ENCODE data around the gene KIF11. TPM values are rescaled to one million over a fixed set of nuclear protein-coding genes. Genes with fewer than 3 reads are reported as not detected.
"Not testable (repeated sequence)": the region's sequence is repeated elsewhere in the genome, so short reads cannot be mapped to it uniquely, and the experiment has no call there.

The KIF11 gene
- polyA plus RNA-seq, 2 of the 4 experiments (the other 2 are of a cell fraction), result 32.5 to 38.7 TPM

DNA sequence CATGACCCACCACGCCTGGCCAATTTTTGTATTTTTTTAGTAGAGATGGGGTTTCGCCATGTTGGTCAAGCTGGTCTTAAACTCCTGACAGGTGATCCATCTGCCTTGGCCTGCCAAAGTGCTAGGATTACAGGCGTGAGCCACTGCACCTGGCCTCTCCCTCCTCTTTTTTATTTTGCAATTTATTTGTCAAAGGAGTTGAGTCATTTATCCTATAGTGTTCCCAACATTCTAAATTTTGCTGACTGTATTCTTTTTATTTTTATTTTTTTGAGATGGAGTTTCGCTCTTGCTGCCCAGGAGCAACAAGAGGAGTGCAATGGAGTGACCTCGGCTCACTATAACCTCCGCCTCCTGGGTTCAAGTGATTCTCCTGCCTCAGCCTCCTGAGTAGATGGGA is 10.6 kb upstream of the KIF11 start:
- H3K4me2 ChIP-seq; POLR2A ChIA-PET; DNase-seq (ENCODE audit: low read depth in 1 of 2, low spot score in 1 of 2); H3K4me1 ChIP-seq; FAIRE-seq; H3K4me3 ChIP-seq; H3K27ac ChIP-seq; H3K9me3 ChIP-seq; ATAC-seq: not testable (repeated sequence)
- 93% methylated on average over 6 of the region's 6 CpGs for WGBS (ENCODE audit: missing lambda C conversion rate)
- CTCF ChIA-PET, result interaction anchor here (1.0 to 2.7 kb wide), 4 partner anchors 8 to 65 kb away, joined by 3 to 10 read pairs (median 4); no protein-coding TSS in a partner anchor
- peak; percentile 74 for TF ChIP-seq MAFK (IDR thresholded peaks at IDR 0.05; ENCODE audit: partially characterized antibody)

DNA sequence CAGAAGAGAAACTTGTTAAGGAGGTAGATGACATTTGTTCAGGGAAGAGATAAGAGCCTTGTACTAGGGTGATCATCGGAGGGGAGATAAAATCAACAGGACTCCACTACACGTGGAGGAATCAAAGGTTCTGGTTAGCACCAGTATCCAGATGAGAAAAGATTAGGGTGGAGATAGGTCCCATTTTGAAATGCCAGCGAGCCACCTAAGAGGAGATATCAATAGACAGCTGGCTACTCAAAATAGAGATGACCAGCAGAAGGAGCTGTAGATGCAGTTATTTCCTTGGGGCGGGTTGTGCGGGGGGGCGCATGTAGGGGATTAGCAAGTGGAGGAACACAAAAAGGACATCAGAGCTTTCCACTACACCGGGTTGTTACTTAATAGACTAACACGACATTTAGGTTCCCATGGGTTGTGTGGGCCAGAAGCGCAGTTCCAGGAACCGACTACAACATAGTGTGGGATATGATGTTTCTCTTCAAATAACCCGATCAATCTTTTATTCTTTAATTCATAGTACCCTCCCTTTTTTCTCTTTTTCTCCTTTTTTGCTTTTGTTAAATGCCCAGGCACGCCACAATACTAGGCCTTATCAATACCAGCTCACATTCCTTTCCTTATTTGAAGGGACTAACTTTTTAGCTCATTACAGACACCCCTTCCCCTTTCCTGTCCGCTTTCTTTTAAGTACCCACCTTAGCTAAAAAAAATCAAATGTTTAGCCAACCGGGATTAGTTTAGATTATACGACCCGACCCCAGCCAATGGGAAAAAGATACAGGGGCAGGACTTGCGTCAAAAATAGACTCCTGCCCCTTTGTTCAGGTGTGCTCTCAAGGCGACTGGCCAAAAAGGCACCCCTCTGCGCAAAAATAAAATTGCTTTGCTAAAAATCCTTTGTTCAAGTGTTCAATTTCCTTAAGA is 2.0 kb upstream of the KIF11 start:
- ATAC-seq (peak; percentile 57 to 58), FAIRE-seq (no peak), DNase-seq (ENCODE audit: low read depth in 1 of 2, low spot score in 1 of 2) (peak; percentile 49 to 77)
- WGBS (ENCODE audit: missing lambda C conversion rate), result 14% methylated on average over 19 of the region's 19 CpGs
- TF ChIP-seq, protein P1, sequence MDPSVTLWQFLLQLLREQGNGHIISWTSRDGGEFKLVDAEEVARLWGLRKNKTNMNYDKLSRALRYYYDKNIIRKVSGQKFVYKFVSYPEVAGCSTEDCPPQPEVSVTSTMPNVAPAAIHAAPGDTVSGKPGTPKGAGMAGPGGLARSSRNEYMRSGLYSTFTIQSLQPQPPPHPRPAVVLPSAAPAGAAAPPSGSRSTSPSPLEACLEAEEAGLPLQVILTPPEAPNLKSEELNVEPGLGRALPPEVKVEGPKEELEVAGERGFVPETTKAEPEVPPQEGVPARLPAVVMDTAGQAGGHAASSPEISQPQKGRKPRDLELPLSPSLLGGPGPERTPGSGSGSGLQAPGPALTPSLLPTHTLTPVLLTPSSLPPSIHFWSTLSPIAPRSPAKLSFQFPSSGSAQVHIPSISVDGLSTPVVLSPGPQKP (IDR thresholded peaks at IDR 0.05; ENCODE audit: low read depth, low read length), result no peak
- TF ChIP-seq, protein P2, sequence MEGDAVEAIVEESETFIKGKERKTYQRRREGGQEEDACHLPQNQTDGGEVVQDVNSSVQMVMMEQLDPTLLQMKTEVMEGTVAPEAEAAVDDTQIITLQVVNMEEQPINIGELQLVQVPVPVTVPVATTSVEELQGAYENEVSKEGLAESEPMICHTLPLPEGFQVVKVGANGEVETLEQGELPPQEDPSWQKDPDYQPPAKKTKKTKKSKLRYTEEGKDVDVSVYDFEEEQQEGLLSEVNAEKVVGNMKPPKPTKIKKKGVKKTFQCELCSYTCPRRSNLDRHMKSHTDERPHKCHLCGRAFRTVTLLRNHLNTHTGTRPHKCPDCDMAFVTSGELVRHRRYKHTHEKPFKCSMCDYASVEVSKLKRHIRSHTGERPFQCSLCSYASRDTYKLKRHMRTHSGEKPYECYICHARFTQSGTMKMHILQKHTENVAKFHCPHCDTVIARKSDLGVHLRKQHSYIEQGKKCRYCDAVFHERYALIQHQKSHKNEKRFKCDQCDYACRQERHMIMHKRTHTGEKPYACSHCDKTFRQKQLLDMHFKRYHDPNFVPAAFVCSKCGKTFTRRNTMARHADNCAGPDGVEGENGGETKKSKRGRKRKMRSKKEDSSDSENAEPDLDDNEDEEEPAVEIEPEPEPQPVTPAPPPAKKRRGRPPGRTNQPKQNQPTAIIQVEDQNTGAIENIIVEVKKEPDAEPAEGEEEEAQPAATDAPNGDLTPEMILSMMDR (IDR thresholded peaks at IDR 0.05), result peak; percentile 63
- TF ChIP-seq SMC3 (IDR thresholded peaks at IDR 0.05) (peak; percentile 64), RAD21 (conservative IDR thresholded peaks at IDR 0.05 in 1 of 2, IDR thresholded peaks at IDR 0.05 in 1 of 2) (peak; percentile 51 to 65), FOSB (CRISPR knock-in tag; IDR thresholded peaks at IDR 0.05) (0 out of 2 replicates have a peak, but pooled peaks have one; percentile 40), JUNB (IDR thresholded peaks at IDR 0.05) (no peak), KDM5A (IDR thresholded peaks at IDR 0.05) (no peak), TFCP2L1 (CRISPR knock-in tag; IDR thresholded peaks at IDR 0.05) (no peak), MAZ (IDR thresholded peaks at IDR 0.05; ENCODE audit: borderline replicate concordance, low read depth, low read length) (peak; percentile 77; the same call in 1 of the 2 replicates), CHD4 (IDR thresholded peaks at IDR 0.05; ENCODE audit: borderline replicate concordance) (no peak), HOXA7 (CRISPR knock-in tag; IDR thresholded peaks at IDR 0.05) (0 out of 2 replicates have a peak, but pooled peaks have one; percentile 49), ZSCAN20 (CRISPR knock-in tag; IDR thresholded peaks at IDR 0.05) (no peak), FOXS1 (CRISPR knock-in tag; IDR thresholded peaks at IDR 0.05) (no peak)
- Histone ChIP-seq H3K4me2 (peak overlapping the region; percentile 86), H3K4me3 (peak overlapping the region; percentile 63), H3K4me1 (peaks cover 22% of the 10 kb centered on the region), H3K9me3 (no peaks in the 10 kb centered on the region), H3K27ac (peak overlapping the region; percentile 95 to 96)
- ChIA-PET POLR2A (interaction anchor here (0.6 to 2.9 kb wide), 12 partner anchors 11 to 706 kb away, joined by 3 to 32 read pairs (median 4); partner anchors contain the start of genes EXOC6, HHEX and IDE), CTCF (interaction anchor here (0.6 to 2.1 kb wide), 31 partner anchors 10 to 921 kb away, joined by 3 to 19 read pairs (median 4); partner anchors contain the start of genes HHEX and IDE)

DNA sequence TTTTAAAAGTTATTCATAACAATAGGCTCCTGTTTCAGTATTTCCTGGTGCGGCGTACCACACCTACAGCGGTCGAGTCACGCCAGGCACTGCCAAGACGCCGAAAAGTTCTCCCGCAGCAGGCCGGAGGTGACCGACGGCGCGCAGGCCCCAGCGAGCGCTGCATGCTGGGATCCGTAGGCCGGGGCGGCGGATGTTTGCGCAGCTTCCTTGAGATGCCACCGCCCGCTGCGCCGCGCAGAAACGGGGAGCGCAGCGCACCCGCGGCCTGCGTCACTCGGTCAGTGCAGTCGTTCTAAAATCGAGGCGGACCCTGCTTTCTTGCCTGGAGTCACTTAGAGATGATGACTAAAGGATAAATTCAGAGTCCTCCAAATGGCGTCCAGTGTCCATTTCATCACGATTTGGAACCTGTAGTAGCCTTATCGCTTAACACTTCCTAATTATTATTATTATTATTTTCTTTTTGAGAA is 1.3 kb upstream of the KIF11 start:
- ATAC-seq, result peak; percentile 88 to 90
- Histone ChIP-seq H3K4me1 (peaks cover 22% of the 10 kb centered on the region), H3K4me3 (peak overlapping the region; percentile 63), H3K4me2 (peak overlapping the region; percentile 86), H3K9me3 (no peaks in the 10 kb centered on the region), H3K27ac (peak overlapping the region; percentile 95 to 96)
- TF ChIP-seq, protein P3, sequence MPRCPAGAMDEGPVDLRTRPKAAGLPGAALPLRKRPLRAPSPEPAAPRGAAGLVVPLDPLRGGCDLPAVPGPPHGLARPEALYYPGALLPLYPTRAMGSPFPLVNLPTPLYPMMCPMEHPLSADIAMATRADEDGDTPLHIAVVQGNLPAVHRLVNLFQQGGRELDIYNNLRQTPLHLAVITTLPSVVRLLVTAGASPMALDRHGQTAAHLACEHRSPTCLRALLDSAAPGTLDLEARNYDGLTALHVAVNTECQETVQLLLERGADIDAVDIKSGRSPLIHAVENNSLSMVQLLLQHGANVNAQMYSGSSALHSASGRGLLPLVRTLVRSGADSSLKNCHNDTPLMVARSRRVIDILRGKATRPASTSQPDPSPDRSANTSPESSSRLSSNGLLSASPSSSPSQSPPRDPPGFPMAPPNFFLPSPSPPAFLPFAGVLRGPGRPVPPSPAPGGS (IDR thresholded peaks at IDR 0.05), result peak; percentile 55; the same call in 1 of the 3 replicates
- peak; percentile 37 for TF ChIP-seq MAFK (IDR thresholded peaks at IDR 0.05; ENCODE audit: partially characterized antibody)
- TF ChIP-seq, protein P4, sequence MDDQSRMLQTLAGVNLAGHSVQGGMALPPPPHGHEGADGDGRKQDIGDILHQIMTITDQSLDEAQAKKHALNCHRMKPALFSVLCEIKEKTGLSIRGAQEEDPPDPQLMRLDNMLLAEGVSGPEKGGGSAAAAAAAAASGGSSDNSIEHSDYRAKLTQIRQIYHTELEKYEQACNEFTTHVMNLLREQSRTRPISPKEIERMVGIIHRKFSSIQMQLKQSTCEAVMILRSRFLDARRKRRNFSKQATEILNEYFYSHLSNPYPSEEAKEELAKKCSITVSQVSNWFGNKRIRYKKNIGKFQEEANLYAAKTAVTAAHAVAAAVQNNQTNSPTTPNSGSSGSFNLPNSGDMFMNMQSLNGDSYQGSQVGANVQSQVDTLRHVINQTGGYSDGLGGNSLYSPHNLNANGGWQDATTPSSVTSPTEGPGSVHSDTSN (IDR thresholded peaks at IDR 0.05), result no peak
- peak; percentile 69 for TF ChIP-seq PHF8 (IDR thresholded peaks at IDR 0.05; ENCODE audit: borderline replicate concordance, low read depth)
- TF ChIP-seq POLR2A (IDR thresholded peaks at IDR 0.05; ENCODE audit: low read length), result peak; percentile 78
- 0 out of 2 replicates have a peak, but pooled peaks have one; percentile 55 for TF ChIP-seq MYC (IDR thresholded peaks at IDR 0.05; ENCODE audit: borderline replicate concordance, low read length)
- TF ChIP-seq, protein P5, sequence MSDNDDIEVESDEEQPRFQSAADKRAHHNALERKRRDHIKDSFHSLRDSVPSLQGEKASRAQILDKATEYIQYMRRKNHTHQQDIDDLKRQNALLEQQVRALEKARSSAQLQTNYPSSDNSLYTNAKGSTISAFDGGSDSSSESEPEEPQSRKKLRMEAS (IDR thresholded peaks at IDR 0.05), result peak; percentile 93
- TF ChIP-seq EHF (CRISPR knock-in tag; IDR thresholded peaks at IDR 0.05), result 0 out of 2 replicates have a peak, but pooled peaks have one; percentile 33
- TF ChIP-seq, protein P6, sequence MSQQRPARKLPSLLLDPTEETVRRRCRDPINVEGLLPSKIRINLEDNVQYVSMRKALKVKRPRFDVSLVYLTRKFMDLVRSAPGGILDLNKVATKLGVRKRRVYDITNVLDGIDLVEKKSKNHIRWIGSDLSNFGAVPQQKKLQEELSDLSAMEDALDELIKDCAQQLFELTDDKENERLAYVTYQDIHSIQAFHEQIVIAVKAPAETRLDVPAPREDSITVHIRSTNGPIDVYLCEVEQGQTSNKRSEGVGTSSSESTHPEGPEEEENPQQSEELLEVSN (IDR thresholded peaks at IDR 0.05; ENCODE audit: borderline replicate concordance, low read depth), result peak; percentile 66
- TF ChIP-seq CEBPB (IDR thresholded peaks at IDR 0.05), result no peak
- no peak for TF ChIP-seq ZNF302 (CRISPR knock-in tag; IDR thresholded peaks at IDR 0.05)
- no peak for TF ChIP-seq HDAC2 (IDR thresholded peaks at IDR 0.05)
- TF ChIP-seq JUN (IDR thresholded peaks at IDR 0.05), result peak; percentile 79 to 84; a peak in 4 of 5 replicates
- DNase-seq (ENCODE audit: low read depth in 1 of 2, low spot score in 1 of 2), result peak; percentile 77 to 96
- 0% methylated on average over 17 of the region's 38 CpGs for WGBS (ENCODE audit: missing lambda C conversion rate)
- POLR2A ChIA-PET, result interaction anchor here (0.6 to 2.9 kb wide), 11 partner anchors 11 to 706 kb away, joined by 3 to 32 read pairs (median 5); partner anchors contain the start of genes EXOC6, HHEX and IDE
- FAIRE-seq, result no peak
- CTCF ChIA-PET, result interaction anchor here (0.6 to 2.1 kb wide), 16 partner anchors 9 to 305 kb away, joined by 3 to 19 read pairs (median 4); partner anchors contain the start of genes HHEX and IDE

All from A549 (cell line).